GM10248 (cell line): ENCODE results near the gene NSUN5.

Source experiments
- CTCF ChIA-PET: fragments of 300-600 bp; sonication (Branson Sonifier 250); formaldehyde crosslinking; extraction: SDS; loops from one replicate; lab custom pipeline; 2021; ENCODE audit warnings: antibody characterized with exemption; lab: Yijun Ruan, JAX
- POLR2A ChIA-PET: fragments of 350-650 bp; sonication (Branson Sonifier 250); formaldehyde crosslinking; extraction: SDS; loops from one replicate; lab custom pipeline; 2020; ENCODE audit warnings: antibody characterized with exemption; lab: Yijun Ruan, JAX
- DNase-seq: peaks from one replicate; pipeline ENCODE4 v3.0.0; 2012; ENCODE audit errors: extremely low spot score
- CTCF ChIP-seq: IDR thresholded peaks from 2 replicates; pipeline ENCODE4 v1.5.1; 2012; ENCODE audit warnings: mild to moderate bottlenecking, low read depth; ENCODE audit errors: extremely low read depth, missing control alignments, control extremely low read depth

Gene NSUN5

GRCh38 chr7:73342645-73343044 lies 34.0 kb upstream of the NSUN5 start:
- TF ChIP-seq CTCF, result no peak
- ChIA-PET CTCF (interaction anchor here (0.9 to 1.5 kb wide), 4 partner anchors 10 to 109 kb away, joined by 3 to 5 read pairs (median 3); no protein-coding TSS in a partner anchor), POLR2A (no interaction called here)
- no peak for DNase-seq

GRCh38 chr7:73341877-73342276 lies 33.3 kb upstream of the NSUN5 start:
- no peak for TF ChIP-seq CTCF
- DNase-seq, result no peak
- ChIA-PET POLR2A (no interaction called here), CTCF (interaction anchor here (1.0 to 1.5 kb wide), 6 partner anchors 11 to 266 kb away, joined by 3 to 5 read pairs (median 3); no protein-coding TSS in a partner anchor)

- ChIA-PET CTCF (interaction anchor here (1.3 kb wide), 1 partner anchor 12 kb away, joined by 3 read pairs; no protein-coding TSS in a partner anchor), POLR2A (no interaction called here)
- TF ChIP-seq CTCF, result no peak
- DNase-seq, result no peak
These were observed 31.9 kb upstream of the NSUN5 start for GRCh38 chr7:73340514-73340913.

GRCh38 chr7:73338321-73338720 lies 29.7 kb upstream of the NSUN5 start:
- TF ChIP-seq CTCF, result no peak
- POLR2A ChIA-PET, result no interaction called here
- DNase-seq, result no peak
- CTCF ChIA-PET, result no interaction called here

- POLR2A ChIA-PET, result no interaction called here
- DNase-seq, result no peak
- CTCF ChIA-PET, result no interaction called here
- TF ChIP-seq CTCF, result no peak
These were observed 23.8 kb upstream of the NSUN5 start for GRCh38 chr7:73332447-73332846.

- ChIA-PET CTCF (interaction anchor here (0.6 kb wide), 1 partner anchor 517 kb away, joined by 3 read pairs; no protein-coding TSS in a partner anchor), POLR2A (no interaction called here)
- no peak for TF ChIP-seq CTCF
- no peak for DNase-seq
These were observed 22.1 kb upstream of the NSUN5 start for GRCh38 chr7:73330772-73331171.
